Measurements from ENCODE around the gene AFG1L. TPM values are rescaled to one million over a fixed set of nuclear protein-coding genes. Genes with fewer than 3 reads are reported as not detected.

AFG1L gene
- total RNA-seq, 1 donor, result 4.0 TPM

DNA sequence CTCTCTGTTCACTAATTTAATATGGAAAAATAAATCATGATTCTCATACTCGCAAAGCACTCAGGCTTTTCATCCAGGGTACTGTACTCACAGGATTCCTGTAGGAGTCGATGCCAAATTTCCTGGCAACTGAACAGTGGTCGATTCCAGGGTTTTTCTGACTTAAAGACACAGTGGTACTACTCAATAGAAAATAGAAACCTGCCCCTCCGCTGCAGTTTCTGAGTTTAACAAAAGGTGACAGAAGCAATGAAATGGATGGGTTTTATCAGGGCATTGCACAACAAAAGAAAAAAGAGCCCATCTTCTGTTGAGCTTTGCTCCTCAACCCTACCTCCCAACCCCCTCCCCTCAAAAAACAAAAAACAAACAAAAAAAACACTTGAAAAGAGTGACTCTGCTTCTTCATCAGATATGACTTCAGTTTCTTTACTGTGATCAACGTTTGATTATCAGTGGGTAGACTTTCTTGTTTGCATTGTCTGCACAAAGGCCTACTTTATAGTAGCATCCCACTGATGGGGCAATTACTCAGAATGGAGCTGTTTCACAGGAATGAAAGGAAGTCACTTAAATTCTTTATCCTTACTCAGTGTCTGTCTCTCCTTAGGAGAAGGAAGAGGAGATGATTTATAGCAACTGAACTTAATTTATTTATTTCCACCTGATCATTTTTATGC lies 169.7 kb downstream of the AFG1L start:
- no peaks in the 10 kb centered on the region for H3K9me3 ChIP-seq (ENCODE audit: low read depth, low read length)
- H3K4me2 ChIP-seq (ENCODE audit: insufficient read depth, low read length), result no peak overlapping the region
- H4K20me1 ChIP-seq (ENCODE audit: insufficient read depth, low read length), result no peaks in the 10 kb centered on the region
- H3K36me3 ChIP-seq (ENCODE audit: insufficient read depth, low read length), result no peaks in the 10 kb centered on the region
- peaks cover 15% of the 10 kb centered on the region for H3K4me1 ChIP-seq (ENCODE audit: insufficient read depth, low read length)
- TF ChIP-seq, protein P1, sequence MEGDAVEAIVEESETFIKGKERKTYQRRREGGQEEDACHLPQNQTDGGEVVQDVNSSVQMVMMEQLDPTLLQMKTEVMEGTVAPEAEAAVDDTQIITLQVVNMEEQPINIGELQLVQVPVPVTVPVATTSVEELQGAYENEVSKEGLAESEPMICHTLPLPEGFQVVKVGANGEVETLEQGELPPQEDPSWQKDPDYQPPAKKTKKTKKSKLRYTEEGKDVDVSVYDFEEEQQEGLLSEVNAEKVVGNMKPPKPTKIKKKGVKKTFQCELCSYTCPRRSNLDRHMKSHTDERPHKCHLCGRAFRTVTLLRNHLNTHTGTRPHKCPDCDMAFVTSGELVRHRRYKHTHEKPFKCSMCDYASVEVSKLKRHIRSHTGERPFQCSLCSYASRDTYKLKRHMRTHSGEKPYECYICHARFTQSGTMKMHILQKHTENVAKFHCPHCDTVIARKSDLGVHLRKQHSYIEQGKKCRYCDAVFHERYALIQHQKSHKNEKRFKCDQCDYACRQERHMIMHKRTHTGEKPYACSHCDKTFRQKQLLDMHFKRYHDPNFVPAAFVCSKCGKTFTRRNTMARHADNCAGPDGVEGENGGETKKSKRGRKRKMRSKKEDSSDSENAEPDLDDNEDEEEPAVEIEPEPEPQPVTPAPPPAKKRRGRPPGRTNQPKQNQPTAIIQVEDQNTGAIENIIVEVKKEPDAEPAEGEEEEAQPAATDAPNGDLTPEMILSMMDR (IDR thresholded peaks at IDR 0.05; ENCODE audit: extremely low read depth, low read depth, low read length), result no peak
- DNase-seq (ENCODE audit: insufficient read length, low spot score, missing footprints), result peak; percentile 11
- no peak overlapping the region for H3K27ac ChIP-seq (ENCODE audit: low read depth, low read length)
- H3K79me2 ChIP-seq (ENCODE audit: insufficient read depth, low read length), result no peaks in the 10 kb centered on the region
- H3K4me3 ChIP-seq (ENCODE audit: insufficient read depth, low read length), result no peak overlapping the region
- H2AFZ ChIP-seq (ENCODE audit: low read length), result no peak overlapping the region
- no peaks in the 10 kb centered on the region for H3K27me3 ChIP-seq (ENCODE audit: insufficient read depth, low read length)

DNA sequence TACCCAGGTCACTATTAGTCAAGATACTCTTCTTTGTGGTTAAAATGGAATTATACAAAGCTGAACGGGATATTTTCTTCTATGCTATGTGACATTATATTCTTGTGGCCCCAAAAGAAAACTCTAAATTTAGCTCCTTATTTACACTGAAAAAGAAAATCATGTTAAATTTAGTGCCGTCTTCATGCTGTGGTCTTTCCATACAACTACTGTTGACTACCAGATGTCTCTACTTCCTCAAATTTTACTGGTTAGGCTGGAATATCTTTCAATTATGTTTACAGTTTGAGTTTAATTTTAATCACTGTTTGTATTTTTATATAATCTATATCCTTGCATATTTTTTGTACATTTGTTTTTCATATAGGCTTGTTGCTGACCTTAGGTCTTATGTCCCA lies 170.2 kb downstream of the AFG1L start:
- Histone ChIP-seq H3K4me2 (ENCODE audit: insufficient read depth, low read length) (no peak overlapping the region), H3K4me1 (ENCODE audit: insufficient read depth, low read length) (peaks cover 15% of the 10 kb centered on the region), H3K36me3 (ENCODE audit: insufficient read depth, low read length) (no peaks in the 10 kb centered on the region), H2AFZ (ENCODE audit: low read length) (no peak overlapping the region), H4K20me1 (ENCODE audit: insufficient read depth, low read length) (no peaks in the 10 kb centered on the region), H3K9me3 (ENCODE audit: low read depth, low read length) (no peaks in the 10 kb centered on the region), H3K79me2 (ENCODE audit: insufficient read depth, low read length) (no peaks in the 10 kb centered on the region), H3K4me3 (ENCODE audit: insufficient read depth, low read length) (no peak overlapping the region), H3K27me3 (ENCODE audit: insufficient read depth, low read length) (no peaks in the 10 kb centered on the region), H3K27ac (ENCODE audit: low read depth, low read length) (no peak overlapping the region)
- TF ChIP-seq, protein P1 (IDR thresholded peaks at IDR 0.05; ENCODE audit: extremely low read depth, low read depth, low read length), result no peak
- DNase-seq (ENCODE audit: insufficient read length, low spot score, missing footprints), result no peak

DNA sequence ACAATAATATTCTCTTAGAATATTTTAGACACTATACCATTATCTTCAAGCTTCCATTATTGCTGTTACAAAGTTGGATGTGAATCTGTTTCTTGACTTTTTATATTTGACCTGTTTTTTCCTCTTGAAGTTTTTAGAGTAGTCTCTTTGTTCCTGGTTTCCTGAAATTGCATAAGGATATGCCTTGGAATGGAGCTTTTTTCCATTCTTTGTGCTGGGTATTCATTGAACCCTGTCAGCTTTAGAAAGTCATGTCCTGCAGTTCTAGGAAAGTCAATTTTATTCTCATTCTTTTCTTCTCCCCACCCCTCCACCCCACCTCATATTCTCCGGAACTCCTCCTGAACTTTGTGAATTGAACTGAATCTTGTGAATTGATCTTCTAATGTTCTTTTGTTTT lies 173.5 kb downstream of the AFG1L start:
- no peak overlapping the region for H2AFZ ChIP-seq (ENCODE audit: low read length)
- no peaks in the 10 kb centered on the region for H4K20me1 ChIP-seq (ENCODE audit: insufficient read depth, low read length)
- H3K79me2 ChIP-seq (ENCODE audit: insufficient read depth, low read length), result no peaks in the 10 kb centered on the region
- TF ChIP-seq, protein P1 (IDR thresholded peaks at IDR 0.05; ENCODE audit: extremely low read depth, low read depth, low read length), result no peak
- H3K4me1 ChIP-seq (ENCODE audit: insufficient read depth, low read length), result peaks cover 7% of the 10 kb centered on the region
- no peaks in the 10 kb centered on the region for H3K36me3 ChIP-seq (ENCODE audit: insufficient read depth, low read length)
- no peak for DNase-seq (ENCODE audit: insufficient read length, low spot score, missing footprints)
- H3K27me3 ChIP-seq (ENCODE audit: insufficient read depth, low read length), result no peaks in the 10 kb centered on the region
- no peaks in the 10 kb centered on the region for H3K9me3 ChIP-seq (ENCODE audit: low read depth, low read length)
- no peak overlapping the region for H3K27ac ChIP-seq (ENCODE audit: low read depth, low read length)
- no peak overlapping the region for H3K4me3 ChIP-seq (ENCODE audit: insufficient read depth, low read length)
- no peak overlapping the region for H3K4me2 ChIP-seq (ENCODE audit: insufficient read depth, low read length)

DNA sequence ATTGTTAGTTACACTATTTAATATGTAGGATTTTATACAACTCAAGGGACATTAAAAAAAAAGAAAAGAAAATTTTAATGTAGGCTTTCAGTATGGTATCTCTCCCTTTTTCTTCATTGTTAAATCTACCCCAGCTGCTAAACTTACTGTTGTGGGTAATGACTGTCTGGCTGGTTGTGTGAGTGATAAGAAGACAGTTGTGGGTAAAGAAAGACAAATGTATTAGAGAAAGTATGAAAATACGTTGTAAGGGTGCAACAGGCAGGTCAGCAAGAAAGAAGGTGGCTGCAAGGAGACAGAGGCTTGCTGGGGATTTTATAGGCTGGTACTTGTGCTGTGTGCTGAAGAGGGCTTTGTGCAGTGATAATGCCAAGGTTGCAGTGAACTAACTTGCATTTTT lies 174.5 kb downstream of the AFG1L start:
- Histone ChIP-seq H3K4me3 (ENCODE audit: insufficient read depth, low read length) (no peak overlapping the region), H3K4me2 (ENCODE audit: insufficient read depth, low read length) (no peak overlapping the region), H3K9me3 (ENCODE audit: low read depth, low read length) (no peaks in the 10 kb centered on the region), H4K20me1 (ENCODE audit: insufficient read depth, low read length) (no peaks in the 10 kb centered on the region), H3K4me1 (ENCODE audit: insufficient read depth, low read length) (peaks cover 7% of the 10 kb centered on the region), H3K36me3 (ENCODE audit: insufficient read depth, low read length) (no peaks in the 10 kb centered on the region), H3K27me3 (ENCODE audit: insufficient read depth, low read length) (no peaks in the 10 kb centered on the region), H2AFZ (ENCODE audit: low read length) (no peak overlapping the region), H3K27ac (ENCODE audit: low read depth, low read length) (no peak overlapping the region), H3K79me2 (ENCODE audit: insufficient read depth, low read length) (no peaks in the 10 kb centered on the region)
- no peak for DNase-seq (ENCODE audit: insufficient read length, low spot score, missing footprints)
- TF ChIP-seq, protein P1 (IDR thresholded peaks at IDR 0.05; ENCODE audit: extremely low read depth, low read depth, low read length), result no peak
